Calu3 (cell line): ENCODE results near the gene IGFL4. TPM values are rescaled to one million over a fixed set of nuclear protein-coding genes. Genes with fewer than 3 reads are reported as not detected.

Experiments
- BruUV-seq: library from RNA; stranded (reverse); fragments of 400-500 nt; replicated peaks from 2 replicates; lab custom pipeline; 2021; lab: Mats Ljungman, UMichigan
- CTCF ChIA-PET: fragments of 300-600 bp; sonication (Branson Sonifier 250); formaldehyde crosslinking; loops from one replicate; lab custom pipeline; 2022; ENCODE audit warnings: antibody characterized with exemption; lab: Charles Lee
- DNase-seq: peaks from one replicate; pipeline ENCODE4 v3.0.0; 2022
- H3K27ac Mint-ChIP-seq: one replicate; pipeline ENCODE4 v1.8.0; 2022; ENCODE audit warnings: mixed read lengths; ENCODE audit not compliant: unreplicated experiment
- H3K27me3 Mint-ChIP-seq: one replicate; pipeline ENCODE4 v1.8.0; 2022; ENCODE audit warnings: mixed read lengths; ENCODE audit not compliant: unreplicated experiment
- H3K36me3 Mint-ChIP-seq: one replicate; pipeline ENCODE4 v1.8.0; 2022; ENCODE audit warnings: mild to moderate bottlenecking, moderate library complexity, mixed read lengths; ENCODE audit not compliant: insufficient read depth, unreplicated experiment
- H3K4me1 Mint-ChIP-seq: one replicate; pipeline ENCODE4 v1.8.0; 2022; ENCODE audit warnings: mild to moderate bottlenecking, low read depth, mixed read lengths; ENCODE audit not compliant: unreplicated experiment
- H3K4me3 Mint-ChIP-seq: one replicate; pipeline ENCODE4 v1.8.0; 2022; ENCODE audit warnings: mild to moderate bottlenecking, low read depth, moderate library complexity, mixed read lengths; ENCODE audit not compliant: unreplicated experiment
- H3K9me3 Mint-ChIP-seq: one replicate; pipeline ENCODE4 v1.8.0; 2022; ENCODE audit warnings: low read depth, mixed read lengths; ENCODE audit not compliant: unreplicated experiment
- CTCF ChIP-seq: fragments of 200-600 bp; IDR thresholded peaks from one replicate; pipeline ENCODE4 v1.8.0; 2022; ENCODE audit warnings: antibody characterized with exemption; ENCODE audit not compliant: unreplicated experiment
- intact Hi-C: fragments of 100-400 bp; cut with micrococcal nuclease; formaldehyde crosslinking; loops from one replicate; pipeline ENCODE4 v1.10.0; 2022; ENCODE audit not compliant: unreplicated experiment
- total RNA-seq: library from RNA; stranded (reverse); gene quantifications from 2 replicates; pipeline ENCODE4 v1.2.3, GENCODE V29; 2022

Gene IGFL4
- total RNA-seq, 1 experiment from 2014 or later = not detected

GRCh38 chr19:46021531-46022041, 19.2 kb downstream of the IGFL4 start:
- intact Hi-C loops = loop anchor here (10.0 kb wide), 1 partner anchor 163 kb away; no protein-coding TSS in a partner anchor
- CTCF ChIA-PET = interaction anchor here (0.8 kb wide), 1 partner anchor 56 kb away, joined by 3 read pairs; no protein-coding TSS in a partner anchor

GRCh38 chr19:46020819-46021125, 20.0 kb downstream of the IGFL4 start:
- Mint-ChIP-seq H3K4me3 (no peak overlapping the region), H3K27me3 (peaks cover 13% of the 10 kb centered on the region), H3K4me1 (peaks cover 15% of the 10 kb centered on the region), H3K36me3 (peaks cover 11% of the 10 kb centered on the region), H3K27ac (no peak overlapping the region), H3K9me3 (no peaks in the 10 kb centered on the region)
- DNase-seq = no peak
- no peak for TF ChIP-seq CTCF
- no TSS peak for BruUV-seq
- CTCF ChIA-PET = no interaction called here
- intact Hi-C loops = loop anchor here (10.0 kb wide), 1 partner anchor 164 kb away; no protein-coding TSS in a partner anchor

More at GRCh38 chr19:46021531-46022041, 19.2 kb downstream of the IGFL4 start:
- BruUV-seq = no TSS peak
- Mint-ChIP-seq H3K27me3 (peaks cover 4% of the 10 kb centered on the region), H3K9me3 (no peaks in the 10 kb centered on the region), H3K36me3 (peaks cover 5% of the 10 kb centered on the region), H3K4me3 (no peak overlapping the region), H3K4me1 (peaks cover 7% of the 10 kb centered on the region), H3K27ac (no peak overlapping the region)
- no peak for TF ChIP-seq CTCF
- no peak for DNase-seq

GRCh38 chr19:46019270-46019669, 21.5 kb downstream of the IGFL4 start:
- Mint-ChIP-seq H3K4me3 (no peak overlapping the region), H3K27ac (no peak overlapping the region), H3K4me1 (peaks cover 21% of the 10 kb centered on the region), H3K27me3 (peaks cover 27% of the 10 kb centered on the region), H3K9me3 (no peaks in the 10 kb centered on the region), H3K36me3 (peaks cover 11% of the 10 kb centered on the region)
- BruUV-seq = no TSS peak
- DNase-seq = no peak
- intact Hi-C loops = no loop called here
- no peak for TF ChIP-seq CTCF
- CTCF ChIA-PET = interaction anchor here (0.6 kb wide), 1 partner anchor 94 kb away, joined by 5 read pairs; no protein-coding TSS in a partner anchor

GRCh38 chr19:46018729-46019251, 22.0 kb downstream of the IGFL4 start:
- TF ChIP-seq CTCF = no peak
- no peak overlapping the region for H3K4me3 Mint-ChIP-seq
- H3K4me1 Mint-ChIP-seq = peaks cover 21% of the 10 kb centered on the region
- CTCF ChIA-PET = interaction anchor here (0.6 kb wide), 1 partner anchor 94 kb away, joined by 5 read pairs; no protein-coding TSS in a partner anchor
- intact Hi-C loops = no loop called here
- no peaks in the 10 kb centered on the region for H3K9me3 Mint-ChIP-seq
- peaks cover 27% of the 10 kb centered on the region for H3K27me3 Mint-ChIP-seq
- H3K36me3 Mint-ChIP-seq = peaks cover 11% of the 10 kb centered on the region
- no peak for DNase-seq
- no peak overlapping the region for H3K27ac Mint-ChIP-seq
- no TSS peak for BruUV-seq
